Keratinocyte (primary cell): ENCODE data around the gene SLC25A21. TPM values are rescaled to one million over a fixed set of nuclear protein-coding genes. Genes with fewer than 3 reads are reported as not detected.

Experiments used
- DNase-seq: peaks from one replicate; pipeline ENCODE4 v3.0.0-alpha.2; 2011; ENCODE audit warnings: low read depth, missing footprints, low spot score
- FAIRE-seq: peaks from 2 replicates; lab custom pipeline; 2011; peaks lifted over from hg19 to GRCh38; lab: Jason Lieb, UNC
- H2AFZ ChIP-seq: 2 replicates; pipeline ENCODE4 v1.6.0; 2012; ENCODE audit warnings: low read length, control low read depth, inconsistent platforms; ENCODE audit not compliant: control insufficient read depth
- H3K27ac ChIP-seq: 2 replicates; pipeline ENCODE4 v1.5.1; 2011; ENCODE audit warnings: low read length; ENCODE audit not compliant: control insufficient read depth, insufficient read depth
- H3K27me3 ChIP-seq: 3 replicates; pipeline ENCODE4 v1.6.0; 2011; ENCODE audit warnings: low read length; ENCODE audit not compliant: control insufficient read depth, insufficient read depth; ENCODE audit errors: extremely low read depth
- H3K36me3 ChIP-seq, 2 experiments: 2 replicates in 1 of 2; 3 replicates in 1 of 2; pipeline ENCODE4 v1.5.1; 2011; ENCODE audit warnings: low read length in 2 of 2, mild to moderate bottlenecking in 1 of 2; ENCODE audit not compliant: control insufficient read depth in 2 of 2, insufficient read depth in 2 of 2; ENCODE audit errors: extremely low read depth in 1 of 2
- H3K4me1 ChIP-seq: 3 replicates; pipeline ENCODE4 v1.5.1; 2011; ENCODE audit warnings: low read length; ENCODE audit not compliant: control insufficient read depth, insufficient read depth; ENCODE audit errors: extremely low read depth
- H3K4me2 ChIP-seq: 3 replicates; pipeline ENCODE4 v1.6.0; 2011; ENCODE audit warnings: low read depth, low read length; ENCODE audit not compliant: control insufficient read depth, insufficient read depth; ENCODE audit errors: extremely low read depth
- H3K4me3 ChIP-seq, 3 experiments: fragments of 200-600 bp in 1 of 3; sonication (generic) in 1 of 3; 2 replicates in 2 of 3; 3 replicates in 1 of 3; pipeline ENCODE4 v1.5.1; 2011 to 2016; ENCODE audit warnings: low read length in 3 of 3, mild to moderate bottlenecking in 3 of 3, control low read depth in 2 of 3, inconsistent platforms in 1 of 3, low read depth in 1 of 3, mixed read lengths in 1 of 3, mixed run types in 1 of 3, moderate library complexity in 1 of 3; ENCODE audit not compliant: control insufficient read depth in 2 of 3, insufficient read depth in 2 of 3; ENCODE audit errors: extremely low read depth in 1 of 3
- H3K79me2 ChIP-seq: 2 replicates; pipeline ENCODE4 v1.6.0; 2012; ENCODE audit warnings: low read length; ENCODE audit not compliant: control insufficient read depth, insufficient read depth
- H3K9ac ChIP-seq: 3 replicates; pipeline ENCODE4 v1.6.0; 2011; ENCODE audit warnings: low read length; ENCODE audit not compliant: control insufficient read depth, insufficient read depth; ENCODE audit errors: extremely low read depth
- H3K9me1 ChIP-seq: 3 replicates; pipeline ENCODE4 v1.6.0; 2011; ENCODE audit warnings: low read length; ENCODE audit not compliant: control insufficient read depth, insufficient read depth; ENCODE audit errors: extremely low read depth
- H3K9me3 ChIP-seq: 2 replicates; pipeline ENCODE4 v1.5.1; 2012; ENCODE audit warnings: low read depth, low read length; ENCODE audit not compliant: control insufficient read depth
- H4K20me1 ChIP-seq: 3 replicates; pipeline ENCODE4 v1.6.0; 2011; ENCODE audit warnings: low read length; ENCODE audit not compliant: control insufficient read depth, insufficient read depth; ENCODE audit errors: extremely low read depth
- EZH2 ChIP-seq: IDR thresholded peaks from one replicate; pipeline ENCODE4 v1.6.1; 2012; ENCODE audit warnings: inconsistent platforms, mild to moderate bottlenecking, low read length, moderate library complexity
- dilution Hi-C: fragments of 300-500 bp; cut with MboI; formaldehyde crosslinking; loops from one replicate; pipeline ENCODE4 v1.7.0; 2020; ENCODE audit warnings: low sequenced_read_pairs; ENCODE audit not compliant: extremely low pct_ligation_motif_present
- polyA plus RNA-seq, 5 experiments: library from polyadenylated mRNA; depleted of rRNA in 3 of 5; stranded (reverse) in 3 of 5; stranded (forward) in 1 of 5; unstranded in 1 of 5; fragments of >200 nt; gene quantifications; 1 replicate in 1 of 5; 2 replicates in 3 of 5; 3 replicates in 1 of 5; pipeline versions ENCODE4 v1.2.1 to v1.2.3, GENCODE V29; 2011 to 2012; ENCODE audit warnings: missing spikeins in 2 of 5, low read depth in 1 of 5, low replicate concordance in 1 of 5
- TF ChIP-seq, protein P1 (sequence below), 3 experiments: IDR thresholded peaks in 1 of 3; conservative IDR thresholded peaks in 1 of 3; optimal IDR thresholded peaks in 1 of 3; 2 replicates in 2 of 3; 3 replicates in 1 of 3; pipeline versions ENCODE3 to v1.5.1; 2011; ENCODE audit warnings: low read length in 3 of 3, mild to moderate bottlenecking in 3 of 3, moderate library complexity in 2 of 3, control low read depth in 1 of 3, inconsistent platforms in 1 of 3; ENCODE audit not compliant: insufficient read depth in 2 of 3; ENCODE audit errors: extremely low read depth in 1 of 3

The SLC25A21 gene
- polyA plus RNA-seq, 1 donor (not counting 4 experiments of a cell fraction or from before 2014, with no cell fraction given), result 0.66 TPM

DNA sequence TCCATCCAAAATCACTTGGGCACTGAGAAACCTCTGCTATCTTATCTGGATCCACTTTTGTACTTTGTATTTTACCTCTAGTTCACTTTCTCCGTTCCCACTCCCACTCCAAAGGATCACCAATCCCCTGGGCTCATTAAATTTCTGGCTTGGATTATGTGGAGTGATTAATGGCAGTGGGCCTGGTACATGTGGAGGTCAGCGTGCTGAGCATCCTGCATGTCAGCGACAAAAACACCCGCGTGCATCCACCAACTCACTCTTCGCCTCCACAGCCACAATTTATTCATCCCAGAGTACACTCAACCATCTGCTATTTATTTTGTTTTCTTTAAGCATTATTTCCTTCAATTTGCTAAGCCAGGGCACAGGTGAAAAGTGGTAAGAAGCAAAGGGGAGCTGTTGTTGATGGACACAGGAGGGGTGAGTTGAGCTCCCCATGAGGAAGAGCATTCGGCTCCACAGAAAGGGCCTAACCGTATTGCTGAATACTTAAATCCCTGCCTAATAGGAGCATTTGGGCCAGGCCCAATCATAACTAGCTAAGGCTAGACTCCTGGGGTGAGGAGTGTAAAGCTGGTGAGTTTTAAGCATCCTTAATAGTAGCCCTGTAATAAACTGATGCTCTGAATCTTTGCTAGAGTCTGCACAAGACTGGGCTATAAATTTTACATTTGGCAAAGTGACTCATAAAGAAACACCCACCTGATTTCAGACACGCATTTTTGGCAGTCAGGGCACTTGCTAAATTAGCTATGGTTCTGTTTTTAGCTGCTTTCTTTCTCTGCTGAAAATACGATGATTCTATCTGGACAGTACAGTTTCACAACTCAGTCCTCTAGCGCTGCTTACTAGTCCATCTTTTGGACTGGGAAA is 137.8 kb downstream of the SLC25A21 start:
- TF ChIP-seq, protein P1, sequence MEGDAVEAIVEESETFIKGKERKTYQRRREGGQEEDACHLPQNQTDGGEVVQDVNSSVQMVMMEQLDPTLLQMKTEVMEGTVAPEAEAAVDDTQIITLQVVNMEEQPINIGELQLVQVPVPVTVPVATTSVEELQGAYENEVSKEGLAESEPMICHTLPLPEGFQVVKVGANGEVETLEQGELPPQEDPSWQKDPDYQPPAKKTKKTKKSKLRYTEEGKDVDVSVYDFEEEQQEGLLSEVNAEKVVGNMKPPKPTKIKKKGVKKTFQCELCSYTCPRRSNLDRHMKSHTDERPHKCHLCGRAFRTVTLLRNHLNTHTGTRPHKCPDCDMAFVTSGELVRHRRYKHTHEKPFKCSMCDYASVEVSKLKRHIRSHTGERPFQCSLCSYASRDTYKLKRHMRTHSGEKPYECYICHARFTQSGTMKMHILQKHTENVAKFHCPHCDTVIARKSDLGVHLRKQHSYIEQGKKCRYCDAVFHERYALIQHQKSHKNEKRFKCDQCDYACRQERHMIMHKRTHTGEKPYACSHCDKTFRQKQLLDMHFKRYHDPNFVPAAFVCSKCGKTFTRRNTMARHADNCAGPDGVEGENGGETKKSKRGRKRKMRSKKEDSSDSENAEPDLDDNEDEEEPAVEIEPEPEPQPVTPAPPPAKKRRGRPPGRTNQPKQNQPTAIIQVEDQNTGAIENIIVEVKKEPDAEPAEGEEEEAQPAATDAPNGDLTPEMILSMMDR (optimal IDR thresholded peaks at IDR 0.05 in 1 of 3, IDR thresholded peaks at IDR 0.05 in 1 of 3, conservative IDR thresholded peaks at IDR 0.05 in 1 of 3; ENCODE audit: extremely low read depth in 1 of 3, insufficient read depth in 2 of 3, low read length in 3 of 3), result no peak
- TF ChIP-seq EZH2, result no peak
- H3K79me2 ChIP-seq, result no peaks in the 10 kb centered on the region
- peaks cover 5% of the 10 kb centered on the region for H3K4me1 ChIP-seq
- FAIRE-seq (no peak), DNase-seq (no peak)
- peak overlapping the region; percentile 52 for H2AFZ ChIP-seq
- H3K4me3 ChIP-seq, result no peak overlapping the region
- no peaks in the 10 kb centered on the region for H4K20me1 ChIP-seq
- H3K9me1 ChIP-seq, result no peaks in the 10 kb centered on the region
- H3K36me3 ChIP-seq, result no peaks in the 10 kb centered on the region
- H3K9me3 ChIP-seq, result no peaks in the 10 kb centered on the region
- H3K27me3 ChIP-seq, result no peaks in the 10 kb centered on the region
- dilution Hi-C loops, result no loop called here
- no peak overlapping the region for H3K4me2 ChIP-seq
- H3K27ac ChIP-seq, result no peak overlapping the region
- no peak overlapping the region for H3K9ac ChIP-seq

DNA sequence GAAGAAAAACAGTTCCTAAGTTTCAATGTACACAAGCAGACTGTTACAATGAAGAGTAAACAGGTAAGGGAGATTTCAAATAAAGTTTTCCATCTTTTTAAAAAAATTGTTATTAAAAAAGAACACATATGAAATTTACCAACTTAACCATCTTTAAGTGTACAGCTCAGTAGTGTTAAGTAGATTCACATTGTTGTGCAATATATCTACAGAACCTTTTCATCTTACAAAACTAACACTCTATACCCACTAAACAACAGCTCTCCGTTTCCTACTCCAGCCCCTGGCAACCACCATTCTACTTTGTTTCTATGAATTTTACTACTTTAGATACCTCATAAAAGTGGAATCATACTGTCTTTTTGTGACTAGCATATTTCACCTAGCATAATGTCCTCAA is 139.5 kb downstream of the SLC25A21 start:
- H2AFZ ChIP-seq, result no peak overlapping the region
- no peaks in the 10 kb centered on the region for H3K9me3 ChIP-seq
- H3K79me2 ChIP-seq, result no peaks in the 10 kb centered on the region
- no peaks in the 10 kb centered on the region for H4K20me1 ChIP-seq
- H3K36me3 ChIP-seq, result no peaks in the 10 kb centered on the region
- no peak overlapping the region for H3K9ac ChIP-seq
- no peaks in the 10 kb centered on the region for H3K9me1 ChIP-seq
- no peaks in the 10 kb centered on the region for H3K27me3 ChIP-seq
- TF ChIP-seq EZH2, result no peak
- TF ChIP-seq, protein P1 (optimal IDR thresholded peaks at IDR 0.05 in 1 of 3, IDR thresholded peaks at IDR 0.05 in 1 of 3, conservative IDR thresholded peaks at IDR 0.05 in 1 of 3; ENCODE audit: extremely low read depth in 1 of 3, insufficient read depth in 2 of 3, low read length in 3 of 3), result no peak
- H3K4me1 ChIP-seq, result peaks cover 5% of the 10 kb centered on the region
- H3K4me3 ChIP-seq, result no peak overlapping the region
- dilution Hi-C loops, result no loop called here
- no peak overlapping the region for H3K27ac ChIP-seq
- H3K4me2 ChIP-seq, result no peak overlapping the region
- DNase-seq (no peak), FAIRE-seq (no peak)
